ENCODE data around the gene CREB5.

CREB5 gene

DNA sequence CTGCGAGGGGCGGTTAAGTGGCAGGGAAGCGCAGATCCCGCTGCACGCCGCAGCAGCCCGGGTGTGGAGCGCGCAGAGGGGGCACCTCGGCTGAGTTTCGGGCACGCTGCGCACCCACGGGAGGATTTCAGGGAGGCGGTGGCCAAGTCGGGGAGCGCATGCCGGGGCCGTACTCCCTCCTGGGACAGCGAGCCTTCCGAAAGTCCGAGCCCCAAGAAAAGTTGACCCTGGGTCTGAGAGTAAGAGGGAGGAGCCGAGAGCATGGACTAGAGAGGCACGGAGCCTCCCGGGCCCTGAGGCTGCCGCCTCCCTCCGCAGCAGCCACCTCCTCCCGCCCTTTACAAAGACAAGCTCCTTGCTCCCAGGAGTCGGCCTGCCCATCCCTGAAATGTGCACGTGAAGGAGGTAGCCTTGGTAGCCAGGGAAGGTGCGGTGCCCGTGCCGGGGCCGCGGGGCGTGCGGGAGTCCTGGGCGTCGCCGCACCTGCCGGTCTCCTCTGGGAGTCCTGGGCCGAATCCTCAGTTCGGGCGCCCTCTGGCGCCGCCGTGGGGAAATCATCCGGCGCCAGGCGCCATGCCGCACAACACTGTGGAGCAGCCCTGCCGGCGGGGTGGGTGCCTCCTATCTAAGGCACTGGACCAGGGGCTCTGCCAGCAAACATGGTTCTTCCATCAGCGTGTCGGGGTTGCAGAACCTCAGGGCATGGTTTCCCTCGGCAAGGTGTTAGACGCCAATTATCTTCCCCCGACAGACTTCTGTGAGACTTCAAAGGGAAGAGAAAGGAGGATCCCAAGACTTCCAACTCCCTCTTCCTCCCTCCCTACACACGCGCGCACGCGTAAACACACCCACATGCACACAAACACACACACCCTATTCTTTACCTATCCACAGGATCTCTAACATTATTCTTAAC, 441.8 kb downstream of the CREB5 start:
- no peak overlapping the region for H3K27ac ChIP-seq
- DNase-seq (ENCODE audit: low read depth, low spot score), result no peak

DNA sequence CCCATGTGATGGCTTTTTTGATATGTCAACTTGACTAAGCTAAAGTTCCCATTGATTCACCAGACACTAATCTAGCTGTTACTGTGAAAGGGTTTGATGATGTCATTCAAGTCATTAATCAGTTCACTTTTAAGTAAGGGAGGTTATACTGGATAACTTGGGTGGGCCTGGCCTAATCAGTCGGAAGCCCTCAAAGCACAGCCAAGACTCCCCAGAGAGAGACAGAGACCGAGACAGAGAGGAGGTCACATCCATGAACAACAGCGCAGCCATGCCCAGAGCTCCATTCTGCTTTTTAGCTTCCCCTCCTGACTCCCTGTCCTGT, 442.4 kb downstream of the CREB5 start:
- no peak overlapping the region for H3K27ac ChIP-seq
- DNase-seq (ENCODE audit: low read depth, low spot score), result no peak

GRCh38 chr7:28855538-28856217, 443.4 kb downstream of the CREB5 start:
- peak; percentile 89 for DNase-seq (ENCODE audit: low read depth, low spot score)
- peak overlapping the region; percentile 63 for H3K27ac ChIP-seq

- DNase-seq (ENCODE audit: low read depth, low spot score), result no peak
- H3K27ac ChIP-seq, result no peak overlapping the region
These were observed 444.3 kb downstream of the CREB5 start for GRCh38 chr7:28856656-28857055.

GRCh38 chr7:28858206-28858605, 445.9 kb downstream of the CREB5 start:
- H3K27ac ChIP-seq, result peak overlapping the region; percentile 42
- peak; percentile 78 for DNase-seq (ENCODE audit: low read depth, low spot score)

DNA sequence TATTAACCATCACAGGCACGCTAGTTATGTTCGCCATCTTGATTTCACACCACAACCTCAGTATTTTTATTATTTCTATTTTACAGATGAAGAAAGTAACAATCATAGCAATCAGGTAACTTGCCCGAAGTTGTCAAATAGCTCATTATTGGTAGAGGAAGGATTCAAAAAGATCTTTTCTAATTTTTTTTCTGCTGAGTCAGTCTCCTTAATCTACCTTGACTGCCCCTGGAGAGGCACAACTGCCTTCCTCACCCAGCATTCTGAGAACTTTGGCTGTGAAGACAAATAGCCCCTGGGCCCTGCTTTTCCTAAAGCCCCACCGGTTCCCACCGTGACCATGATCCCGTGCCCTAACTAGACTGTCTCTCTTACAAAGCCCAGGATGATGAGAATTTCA, 446.6 kb downstream of the CREB5 start:
- no peak for DNase-seq (ENCODE audit: low read depth, low spot score)
- H3K27ac ChIP-seq, result peak overlapping the region; percentile 42

DNA sequence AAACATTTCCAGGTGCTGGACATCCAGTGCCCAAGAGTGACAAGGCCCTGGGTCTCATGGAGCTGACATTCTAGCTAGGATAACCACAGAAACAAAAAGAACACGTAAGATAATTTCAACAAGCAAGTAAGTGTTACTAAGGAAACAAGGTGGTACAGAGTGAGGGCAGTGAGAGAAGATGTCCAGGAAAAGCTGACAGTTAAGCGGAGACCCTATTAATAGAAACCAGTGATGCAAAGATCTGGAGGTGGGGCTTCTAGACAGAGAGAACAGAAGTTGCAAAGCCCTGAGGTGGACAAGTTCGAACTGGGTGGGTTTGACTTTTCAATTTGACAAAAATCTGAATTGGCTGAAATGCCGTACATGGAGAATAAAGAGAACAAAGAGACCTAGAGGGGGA, 449.5 kb downstream of the CREB5 start:
- DNase-seq (ENCODE audit: low read depth, low spot score), result no peak
- no peak overlapping the region for H3K27ac ChIP-seq

DNA sequence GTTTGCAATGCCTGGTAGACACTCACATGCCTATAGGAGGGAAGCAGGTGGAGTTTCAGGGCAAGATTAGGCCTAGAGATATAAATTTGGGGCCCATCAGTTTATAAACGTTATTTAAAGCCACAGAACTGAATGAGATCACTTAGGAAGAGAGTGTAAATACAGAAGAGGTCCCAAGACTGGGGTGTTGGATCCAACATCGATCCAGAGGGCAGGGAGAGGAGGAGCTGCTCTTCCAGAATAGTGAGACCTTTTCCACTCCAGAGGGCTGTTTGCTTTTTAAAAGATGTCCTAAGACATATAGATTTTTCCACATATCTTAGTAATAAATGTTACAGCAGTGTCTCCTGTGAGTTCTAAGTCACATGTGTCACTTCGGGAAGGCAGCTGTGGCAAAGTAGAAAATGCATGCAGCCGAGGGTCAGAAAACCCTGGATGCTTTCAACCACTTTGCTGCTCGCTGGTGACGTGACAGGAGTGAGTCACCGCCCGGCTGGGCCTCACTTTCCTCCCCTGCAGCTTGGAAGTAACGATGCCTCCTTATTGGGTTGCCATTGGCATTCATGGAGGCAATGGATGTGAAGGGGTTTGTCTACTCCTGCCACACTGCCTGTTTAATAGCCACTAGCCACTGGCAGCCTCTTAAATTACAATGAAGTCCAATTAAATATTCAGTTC, 450.4 kb downstream of the CREB5 start:
- DNase-seq (ENCODE audit: low read depth, low spot score), result no peak
- no peak overlapping the region for H3K27ac ChIP-seq

GRCh38 chr7:28865601-28866144, 453.4 kb downstream of the CREB5 start:
- DNase-seq (ENCODE audit: low read depth, low spot score), result no peak
- H3K27ac ChIP-seq, result no peak overlapping the region

- no peak for DNase-seq (ENCODE audit: low read depth, low spot score)
- H3K27ac ChIP-seq, result no peak overlapping the region
These were observed 456.4 kb downstream of the CREB5 start for GRCh38 chr7:28868712-28869111.

GRCh38 chr7:28871077-28871476, 458.8 kb downstream of the CREB5 start:
- no peak overlapping the region for H3K27ac ChIP-seq
- no peak for DNase-seq (ENCODE audit: low read depth, low spot score)

GRCh38 chr7:28871631-28872030, 459.3 kb downstream of the CREB5 start:
- no peak for DNase-seq (ENCODE audit: low read depth, low spot score)
- H3K27ac ChIP-seq, result peak overlapping the region; percentile 42

DNA sequence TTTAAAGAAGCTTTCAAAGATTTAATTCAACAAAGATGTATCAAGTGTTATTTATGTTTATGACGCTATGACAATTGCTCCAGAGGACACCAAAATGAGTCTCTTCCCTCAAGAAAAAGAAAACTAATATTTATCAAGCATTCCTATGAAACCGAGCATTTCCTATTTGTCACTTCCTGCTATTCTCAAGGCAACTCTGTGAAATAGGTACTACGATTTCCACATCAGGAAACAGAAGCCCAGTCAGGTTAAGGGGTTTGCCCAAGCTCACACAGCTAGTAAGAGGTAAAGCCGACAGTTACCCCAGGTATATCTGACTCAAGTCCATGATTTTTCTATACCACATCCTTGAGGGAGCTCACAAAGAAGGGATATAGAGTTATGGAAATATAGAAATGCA, 459.9 kb downstream of the CREB5 start:
- peak overlapping the region; percentile 42 for H3K27ac ChIP-seq
- no peak for DNase-seq (ENCODE audit: low read depth, low spot score)

DNA sequence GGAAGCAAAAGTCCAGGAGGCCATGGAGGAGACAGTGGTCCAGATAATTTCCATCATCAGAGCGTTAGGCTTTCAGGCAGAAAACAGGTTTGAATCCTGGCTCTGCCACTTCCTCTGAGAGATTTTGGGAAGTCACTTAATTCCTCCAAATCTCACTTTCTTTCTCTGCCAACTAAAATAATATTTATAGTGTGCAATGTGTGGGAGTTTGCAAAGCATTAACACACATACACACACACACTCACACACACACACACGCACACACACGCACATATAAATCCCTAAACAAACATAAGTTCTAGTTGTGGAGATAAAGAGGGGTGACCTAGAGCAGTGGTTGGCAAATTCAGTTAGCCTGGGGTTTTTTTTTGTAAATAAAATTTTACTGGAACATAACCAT, 461.0 kb downstream of the CREB5 start:
- no peak overlapping the region for H3K27ac ChIP-seq
- DNase-seq (ENCODE audit: low read depth, low spot score), result no peak

DNA sequence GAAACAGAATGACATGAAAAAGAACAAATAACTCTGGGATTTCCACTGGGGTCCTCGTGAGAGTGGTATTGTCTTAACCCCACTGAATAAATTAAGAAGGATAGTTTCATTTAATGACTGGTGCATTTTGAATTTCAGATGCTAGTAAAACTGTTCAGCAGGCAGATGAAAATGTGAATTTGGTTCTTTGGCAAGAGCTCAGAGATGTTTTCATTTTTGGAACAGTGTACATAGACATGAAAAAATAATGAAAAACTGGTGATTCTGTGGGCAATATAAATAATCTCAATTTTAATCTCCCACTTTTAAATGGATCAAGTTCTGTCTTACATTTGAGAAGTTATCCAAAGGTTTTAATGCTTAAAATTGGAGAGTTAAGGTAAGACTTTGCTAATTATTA, 461.7 kb downstream of the CREB5 start:
- no peak overlapping the region for H3K27ac ChIP-seq

More for the DNA sequence above, 461.7 kb downstream of the CREB5 start:
- DNase-seq (ENCODE audit: low read depth, low spot score), result no peak

All from epithelial cell of prostate (primary cell).